H9 (cell line): ENCODE results near the gene PHOSPHO2. TPM values are rescaled to one million over a fixed set of nuclear protein-coding genes. Genes with fewer than 3 reads are reported as not detected.

Experiments used
- DNase-seq: peaks from one replicate; pipeline ENCODE4 v3.0.0-alpha.2; 2017
- H2AFZ ChIP-seq: one replicate; pipeline ENCODE4 v1.6.1; 2013; ENCODE audit warnings: mild to moderate bottlenecking, low read length, control low read depth, moderate library complexity
- H2AK5ac ChIP-seq: 2 replicates; pipeline ENCODE4 v1.6.1; 2013; ENCODE audit warnings: low read length, control low read depth, mixed read lengths; ENCODE audit not compliant: insufficient read length
- H2BK120ac ChIP-seq: one replicate; pipeline ENCODE4 v1.6.1; 2013; ENCODE audit warnings: low read depth, mild to moderate bottlenecking, low read length, control low read depth, inconsistent platforms; ENCODE audit not compliant: poor library complexity, severe bottlenecking
- H2BK12ac ChIP-seq: 2 replicates; pipeline ENCODE4 v1.6.1; 2013; ENCODE audit warnings: low read length, control low read depth, mixed read lengths, low read depth; ENCODE audit not compliant: insufficient read length
- H2BK15ac ChIP-seq: 2 replicates; pipeline ENCODE4 v1.6.1; 2013; ENCODE audit warnings: low read depth, low read length, control low read depth
- H2BK20ac ChIP-seq: one replicate; pipeline ENCODE4 v1.6.1; 2013; ENCODE audit warnings: low read depth, mild to moderate bottlenecking, low read length, control low read depth, inconsistent platforms; ENCODE audit not compliant: poor library complexity, severe bottlenecking
- H2BK5ac ChIP-seq: 2 replicates; pipeline ENCODE4 v1.6.1; 2013; ENCODE audit warnings: low read length, control low read depth, mixed read lengths; ENCODE audit not compliant: insufficient read length
- H3K14ac ChIP-seq: 2 replicates; pipeline ENCODE4 v1.6.1; 2013; ENCODE audit warnings: low read length, control low read depth; ENCODE audit not compliant: insufficient read depth
- H3K18ac ChIP-seq: 2 replicates; pipeline ENCODE4 v1.6.1; 2013; ENCODE audit warnings: low read depth, mild to moderate bottlenecking, mixed read lengths, low read length, control low read depth; ENCODE audit not compliant: insufficient read length
- H3K23ac ChIP-seq: 2 replicates; pipeline ENCODE4 v1.6.1; 2013; ENCODE audit warnings: low read length, control low read depth, mixed read lengths, low read depth; ENCODE audit not compliant: insufficient read length
- H3K23me2 ChIP-seq: 2 replicates; pipeline ENCODE4 v1.6.1; 2013; ENCODE audit warnings: low read depth, mild to moderate bottlenecking, mixed read lengths, low read length, control low read depth; ENCODE audit not compliant: insufficient read length, poor library complexity, severe bottlenecking
- H3K27ac ChIP-seq: 2 replicates; pipeline ENCODE4 v1.5.1; 2013; ENCODE audit warnings: low read length, control low read depth, mixed read lengths, low read depth; ENCODE audit not compliant: insufficient read length
- H3K27me3 ChIP-seq: 2 replicates; pipeline ENCODE4 v1.6.1; 2013; ENCODE audit warnings: low read length, control low read depth, inconsistent platforms; ENCODE audit not compliant: insufficient read depth
- H3K4ac ChIP-seq: 2 replicates; pipeline ENCODE4 v1.6.1; 2013; ENCODE audit warnings: low read depth, mild to moderate bottlenecking, control low read depth, inconsistent platforms, low read length, moderate library complexity
- H3K4me1 ChIP-seq: 2 replicates; pipeline ENCODE4 v1.6.1; 2013; ENCODE audit warnings: low read length, control low read depth, inconsistent platforms; ENCODE audit not compliant: insufficient read depth
- H3K4me2 ChIP-seq: 2 replicates; pipeline ENCODE4 v1.6.1; 2013; ENCODE audit warnings: low read length, control low read depth, mixed read lengths; ENCODE audit not compliant: insufficient read length, insufficient read depth
- H3K56ac ChIP-seq: 2 replicates; pipeline ENCODE4 v1.6.1; 2013; ENCODE audit warnings: low read depth, mild to moderate bottlenecking, mixed read lengths, low read length, control low read depth; ENCODE audit not compliant: insufficient read length
- H3K79me1 ChIP-seq: 2 replicates; pipeline ENCODE4 v1.6.1; 2013; ENCODE audit warnings: low read depth, mild to moderate bottlenecking, moderate library complexity, low read length, control low read depth, inconsistent platforms; ENCODE audit not compliant: insufficient read depth, poor library complexity, severe bottlenecking
- H3K79me2 ChIP-seq: 2 replicates; pipeline ENCODE4 v1.6.1; 2013; ENCODE audit warnings: low read length, control low read depth, inconsistent platforms; ENCODE audit not compliant: insufficient read depth
- H3K9ac ChIP-seq: 2 replicates; pipeline ENCODE4 v1.6.1; 2013; ENCODE audit warnings: low read length, control low read depth, mixed read lengths; ENCODE audit not compliant: insufficient read length; ENCODE audit errors: extremely low read depth
- H3K9me3 ChIP-seq: one replicate; pipeline ENCODE4 v1.6.1; 2013; ENCODE audit warnings: low read depth, low read length, inconsistent platforms; ENCODE audit not compliant: control insufficient read depth
- H3T11ph ChIP-seq: one replicate; pipeline ENCODE4 v1.6.1; 2013; ENCODE audit warnings: mild to moderate bottlenecking, low read length, control low read depth, inconsistent platforms
- H4K20me1 ChIP-seq: one replicate; pipeline ENCODE4 v1.6.1; 2013; ENCODE audit not compliant: control insufficient read depth, insufficient read length, insufficient read depth
- H4K5ac ChIP-seq: 2 replicates; pipeline ENCODE4 v1.6.1; 2013; ENCODE audit warnings: low read depth, mild to moderate bottlenecking, mixed read lengths, low read length, control low read depth; ENCODE audit not compliant: insufficient read length
- H4K8ac ChIP-seq: replicated peaks from 2 replicates; pipeline ENCODE4 v1.6.1; 2013; ENCODE audit warnings: low read length, control low read depth, mixed read lengths, low read depth; ENCODE audit not compliant: insufficient read length
- H4K91ac ChIP-seq: 2 replicates; pipeline ENCODE4 v1.6.1; 2013; ENCODE audit warnings: low read depth, mild to moderate bottlenecking, moderate library complexity, mixed read lengths, low read length, control low read depth; ENCODE audit not compliant: insufficient read length
- H3K27ac Mint-ChIP-seq, 3 experiments: 2 replicates in 2 of 3; 3 replicates in 1 of 3; pipeline ENCODE4 v1.8.0; 2020 to 2021; ENCODE audit warnings: mixed read lengths in 3 of 3, mild to moderate bottlenecking in 1 of 3, moderate library complexity in 1 of 3
- H3K27me3 Mint-ChIP-seq: 2 replicates; pipeline ENCODE4 v1.8.0; 2021; ENCODE audit warnings: low read depth, mild to moderate bottlenecking, moderate library complexity, mixed read lengths
- H3K36me3 Mint-ChIP-seq, 3 experiments: 2 replicates in 2 of 3; 3 replicates in 1 of 3; pipeline ENCODE4 v1.8.0; 2020 to 2021; ENCODE audit warnings: low read depth in 3 of 3, mixed read lengths in 3 of 3; ENCODE audit not compliant: insufficient read depth in 1 of 3
- H3K4me1 Mint-ChIP-seq, 2 experiments: 2 replicates each; pipeline ENCODE4 v1.8.0; 2020; ENCODE audit warnings: mixed read lengths in 2 of 2
- H3K4me3 Mint-ChIP-seq, 2 experiments: 2 replicates in 1 of 2; 3 replicates in 1 of 2; pipeline ENCODE4 v1.8.0; 2020 to 2021; ENCODE audit warnings: mild to moderate bottlenecking in 2 of 2, mixed read lengths in 2 of 2, moderate library complexity in 1 of 2
- H3K9me3 Mint-ChIP-seq, 2 experiments: 2 replicates in 1 of 2; 3 replicates in 1 of 2; pipeline ENCODE4 v1.8.0; 2020; ENCODE audit warnings: mild to moderate bottlenecking in 2 of 2, mixed read lengths in 2 of 2, moderate library complexity in 1 of 2
- WGBS: extraction: QIAGEN DNeasy Blood & Tissue Kit; methylation state at CpG from one replicate; pipeline ENCODE4 v1.1.7; 2013; ENCODE audit warnings: missing lambda C conversion rate, low lambda C conversion rate, mixed read lengths; ENCODE audit not compliant: insufficient read length; ENCODE audit errors: extremely low coverage; 5-methylcytosine and 5-hydroxymethylcytosine counted together
- total RNA-seq: library from RNA; stranded (reverse); gene quantifications from 2 replicates; pipeline ENCODE4 v1.2.1, GENCODE V29; 2021
- TF ChIP-seq, protein P1 (sequence below): fragments of 200-600 bp; sonication (generic); conservative IDR thresholded peaks from 3 replicates; pipeline ENCODE4 v1.8.0; 2021; ENCODE audit warnings: antibody characterized with exemption, mild to moderate bottlenecking

The PHOSPHO2 gene
- total RNA-seq, 1 experiment from 2014 or later, result 7.2 TPM

DNA sequence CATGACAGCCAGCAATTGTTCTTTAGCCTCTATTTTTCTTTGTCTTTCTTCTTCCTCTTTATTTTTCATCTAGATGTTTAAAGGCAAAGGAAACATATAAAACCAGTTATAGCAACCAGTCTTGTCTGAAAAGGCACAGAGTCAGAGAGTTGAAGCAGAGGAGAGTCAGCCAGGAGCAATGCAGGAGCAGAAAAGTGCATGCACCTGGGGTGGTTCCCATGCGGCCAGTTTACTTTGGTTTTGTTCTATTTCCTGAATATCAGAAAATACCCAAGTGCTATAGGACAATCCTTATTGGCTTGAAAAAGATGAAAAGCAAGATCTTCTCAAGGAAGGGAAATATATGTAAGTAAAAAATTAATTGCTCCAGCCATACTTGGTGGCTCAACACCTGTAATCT lies 45.0 kb upstream of the PHOSPHO2 start:
- Histone ChIP-seq H3K79me2 (no peaks in the 10 kb centered on the region), H4K8ac (no peak overlapping the region), H2BK12ac (no peak overlapping the region), H3K9ac (no peak overlapping the region), H4K5ac (no peak overlapping the region), H4K91ac (no peak overlapping the region), H4K20me1 (no peaks in the 10 kb centered on the region), H2AFZ (no peak overlapping the region), H2AK5ac (no peak overlapping the region), H3K4ac (no peak overlapping the region), H2BK120ac (no peak overlapping the region), H3K4me2 (no peak overlapping the region), H3K9me3 (no peaks in the 10 kb centered on the region), H3K4me1 (no peaks in the 10 kb centered on the region), H2BK20ac (no peak overlapping the region), H3K14ac (no peak overlapping the region), H2BK5ac (no peak overlapping the region), H3K56ac (no peak overlapping the region), H3T11ph (no peak overlapping the region), H3K23me2 (no peaks in the 10 kb centered on the region), H3K27ac (no peak overlapping the region), H3K79me1 (no peaks in the 10 kb centered on the region), H3K27me3 (no peaks in the 10 kb centered on the region), H3K23ac (no peak overlapping the region), H3K18ac (no peak overlapping the region), H2BK15ac (no peak overlapping the region)
- no peaks in the 10 kb centered on the region for H3K9me3 Mint-ChIP-seq
- no peak overlapping the region for H3K4me3 Mint-ChIP-seq
- TF ChIP-seq, protein P1, sequence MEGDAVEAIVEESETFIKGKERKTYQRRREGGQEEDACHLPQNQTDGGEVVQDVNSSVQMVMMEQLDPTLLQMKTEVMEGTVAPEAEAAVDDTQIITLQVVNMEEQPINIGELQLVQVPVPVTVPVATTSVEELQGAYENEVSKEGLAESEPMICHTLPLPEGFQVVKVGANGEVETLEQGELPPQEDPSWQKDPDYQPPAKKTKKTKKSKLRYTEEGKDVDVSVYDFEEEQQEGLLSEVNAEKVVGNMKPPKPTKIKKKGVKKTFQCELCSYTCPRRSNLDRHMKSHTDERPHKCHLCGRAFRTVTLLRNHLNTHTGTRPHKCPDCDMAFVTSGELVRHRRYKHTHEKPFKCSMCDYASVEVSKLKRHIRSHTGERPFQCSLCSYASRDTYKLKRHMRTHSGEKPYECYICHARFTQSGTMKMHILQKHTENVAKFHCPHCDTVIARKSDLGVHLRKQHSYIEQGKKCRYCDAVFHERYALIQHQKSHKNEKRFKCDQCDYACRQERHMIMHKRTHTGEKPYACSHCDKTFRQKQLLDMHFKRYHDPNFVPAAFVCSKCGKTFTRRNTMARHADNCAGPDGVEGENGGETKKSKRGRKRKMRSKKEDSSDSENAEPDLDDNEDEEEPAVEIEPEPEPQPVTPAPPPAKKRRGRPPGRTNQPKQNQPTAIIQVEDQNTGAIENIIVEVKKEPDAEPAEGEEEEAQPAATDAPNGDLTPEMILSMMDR, result no peak
- H3K4me1 Mint-ChIP-seq, result no peaks in the 10 kb centered on the region
- no peaks in the 10 kb centered on the region for H3K27me3 Mint-ChIP-seq
- H3K36me3 Mint-ChIP-seq, result no peaks in the 10 kb centered on the region
- H3K27ac Mint-ChIP-seq, result 0 out of 7 replicates have a peak overlapping the region, but pooled peaks of 1 of the 3 experiments have one; percentile 43
- WGBS, result no CpG with 5 or more reads among the region's 1 CpG
- DNase-seq, result no peak
